MM.1S (cell line): Measurements from ENCODE around the gene EFL1.
A peak's percentile ranks its signal among the peaks of the same experiment; 100 is the strongest.
"Not testable (repeated sequence)": the region's sequence is repeated elsewhere in the genome, so short reads cannot be mapped to it uniquely, and the experiment has no call there.

ENCODE experiments used
- DNase-seq: peaks from one replicate; pipeline ENCODE4 v3.0.0-alpha.2; 2015
- H2AFZ ChIP-seq: fragments of 300-600 bp; sonication (generic); 2 replicates; pipeline ENCODE4 v1.6.0; 2016; ENCODE audit warnings: antibody characterized with exemption, low read length
- H3F3A ChIP-seq: fragments of 300-600 bp; sonication (generic); 2 replicates; pipeline ENCODE4 v1.6.1; 2016; ENCODE audit warnings: mild to moderate bottlenecking, antibody characterized with exemption, low read length, moderate library complexity, mixed read lengths; ENCODE audit not compliant: insufficient read depth
- H3K27ac ChIP-seq: fragments of 300-600 bp; sonication (generic); 2 replicates; pipeline ENCODE4 v1.5.1; 2016; ENCODE audit warnings: mild to moderate bottlenecking, low read length
- H3K27me3 ChIP-seq: fragments of 300-600 bp; sonication (generic); replicated peaks from 2 replicates; pipeline ENCODE4 v1.6.0; 2016; ENCODE audit warnings: low read length; ENCODE audit not compliant: insufficient read depth
- H3K36me3 ChIP-seq: fragments of 300-600 bp; sonication (generic); replicated peaks from 2 replicates; pipeline ENCODE4 v1.6.1; 2016; ENCODE audit warnings: mild to moderate bottlenecking, low read length, mixed read lengths; ENCODE audit not compliant: insufficient read depth
- H3K4me1 ChIP-seq: fragments of 300-600 bp; sonication (generic); 2 replicates; pipeline ENCODE4 v1.6.1; 2016; ENCODE audit warnings: low read length, mixed read lengths
- H3K4me2 ChIP-seq: fragments of 300-600 bp; sonication (generic); 2 replicates; pipeline ENCODE4 v1.6.0; 2016; ENCODE audit warnings: low read depth, low read length
- H3K4me3 ChIP-seq: fragments of 300-600 bp; sonication (generic); 2 replicates; pipeline ENCODE4 v1.5.1; 2016; ENCODE audit warnings: low read length, mixed read lengths
- H3K79me2 ChIP-seq: fragments of 300-600 bp; sonication (generic); 2 replicates; pipeline ENCODE4 v1.6.1; 2016; ENCODE audit warnings: mixed run types, low read length, mixed read lengths
- H3K9ac ChIP-seq: fragments of 300-600 bp; sonication (generic); 2 replicates; pipeline ENCODE4 v1.6.1; 2016; ENCODE audit warnings: low read length, mixed read lengths
- H3K9me2 ChIP-seq: fragments of 300-600 bp; sonication (generic); replicated peaks from 2 replicates; pipeline ENCODE4 v1.6.1; 2016; ENCODE audit warnings: mild to moderate bottlenecking, low read length, mixed read lengths; ENCODE audit not compliant: insufficient read depth
- H3K9me3 ChIP-seq: fragments of 300-600 bp; sonication (generic); replicated peaks from 2 replicates; pipeline ENCODE4 v1.6.1; 2016; ENCODE audit warnings: mild to moderate bottlenecking, low read length, mixed read lengths; ENCODE audit not compliant: insufficient read depth
- H4K20me1 ChIP-seq: fragments of 300-600 bp; sonication (generic); 2 replicates; pipeline ENCODE4 v1.6.1; 2016; ENCODE audit warnings: mild to moderate bottlenecking, low read length, moderate library complexity, mixed read lengths; ENCODE audit not compliant: insufficient read depth
- CTCF ChIP-seq: fragments of 300-600 bp; sonication (generic); IDR thresholded peaks from 2 replicates; pipeline ENCODE4 v1.5.1; 2016; ENCODE audit warnings: antibody characterized with exemption, low read length, mixed read lengths
- EZH2 ChIP-seq: fragments of 300-600 bp; sonication (generic); optimal IDR thresholded peaks from 2 replicates; pipeline ENCODE3; 2017; ENCODE audit warnings: low read depth, mild to moderate bottlenecking, antibody characterized with exemption, low read length, mixed read lengths
- EZH2phosphoT487 ChIP-seq: fragments of 300-600 bp; sonication (generic); IDR thresholded peaks from 2 replicates; pipeline ENCODE4 v1.6.1; 2018; ENCODE audit warnings: antibody characterized with exemption, low read length

The EFL1 gene

DNA sequence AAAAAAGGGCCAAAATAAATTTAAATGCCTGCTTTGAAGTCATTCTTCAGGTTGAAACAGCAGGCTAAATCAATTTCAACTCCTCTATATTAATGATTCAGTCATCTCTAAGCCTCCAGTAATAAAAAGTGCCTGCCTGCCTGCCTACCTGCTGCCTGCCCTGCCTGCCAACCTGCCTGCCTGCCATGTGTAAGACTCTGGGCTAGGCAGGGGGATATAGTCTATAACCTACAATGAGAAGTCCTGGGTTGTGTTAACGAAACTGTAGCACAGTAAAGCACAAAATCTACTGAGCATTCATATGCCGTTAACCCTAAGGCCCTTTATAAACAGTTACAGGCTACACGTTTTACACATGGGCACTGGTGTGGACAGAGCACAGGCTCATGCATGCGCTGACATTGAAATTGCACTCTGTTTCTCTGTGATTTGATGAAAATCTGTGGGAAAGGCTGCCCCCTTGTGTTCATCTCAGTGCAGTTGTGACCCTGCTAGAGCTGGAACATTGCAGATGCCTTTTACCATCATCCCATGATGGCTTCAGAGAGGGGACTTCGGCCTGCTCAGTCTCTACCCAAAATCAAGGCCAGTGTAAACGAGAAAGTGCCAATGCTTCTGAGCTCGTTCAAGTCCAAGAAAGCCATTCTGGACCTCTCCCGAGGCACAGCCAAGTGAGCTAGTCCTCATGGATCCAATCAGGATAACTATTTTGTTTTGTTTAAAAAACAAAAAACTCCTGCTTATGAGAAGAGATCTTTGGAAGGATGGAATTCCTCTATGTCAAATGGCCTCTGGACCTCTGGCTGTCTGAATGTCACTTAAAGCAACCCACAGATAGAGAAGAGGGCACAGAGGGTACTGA, 64.6 kb downstream of the EFL1 start:
- H3K9me2 ChIP-seq, result no peaks in the 10 kb centered on the region
- H3K4me1 ChIP-seq, result no peaks in the 10 kb centered on the region
- H3K4me2 ChIP-seq, result no peak overlapping the region
- H3K9ac ChIP-seq, result no peak overlapping the region
- H2AFZ ChIP-seq, result no peak overlapping the region
- no peaks in the 10 kb centered on the region for H4K20me1 ChIP-seq
- H3K79me2 ChIP-seq, result no peaks in the 10 kb centered on the region
- no peak overlapping the region for H3K4me3 ChIP-seq
- peak; percentile 55 for DNase-seq
- H3K36me3 ChIP-seq, result no peaks in the 10 kb centered on the region
- no peaks in the 10 kb centered on the region for H3F3A ChIP-seq
- TF ChIP-seq EZH2 (no peak), CTCF (peak; percentile 77)
- H3K27ac ChIP-seq, result no peak overlapping the region
- H3K27me3 ChIP-seq, result no peaks in the 10 kb centered on the region
- no peaks in the 10 kb centered on the region for H3K9me3 ChIP-seq

GRCh38 chr15:82196353-82196752, 66.2 kb downstream of the EFL1 start:
- Histone ChIP-seq H2AFZ (no peak overlapping the region), H4K20me1 (no peaks in the 10 kb centered on the region), H3K27me3 (no peaks in the 10 kb centered on the region), H3K27ac (no peak overlapping the region), H3K9ac (no peak overlapping the region), H3K4me3 (no peak overlapping the region), H3K4me1 (no peaks in the 10 kb centered on the region), H3K9me2 (no peaks in the 10 kb centered on the region), H3K4me2 (no peak overlapping the region), H3F3A (no peaks in the 10 kb centered on the region), H3K36me3 (no peaks in the 10 kb centered on the region), H3K9me3 (no peaks in the 10 kb centered on the region), H3K79me2 (no peaks in the 10 kb centered on the region)
- TF ChIP-seq CTCF (no peak), EZH2 (no peak), EZH2phosphoT487 (no peak)
- no peak for DNase-seq

DNA sequence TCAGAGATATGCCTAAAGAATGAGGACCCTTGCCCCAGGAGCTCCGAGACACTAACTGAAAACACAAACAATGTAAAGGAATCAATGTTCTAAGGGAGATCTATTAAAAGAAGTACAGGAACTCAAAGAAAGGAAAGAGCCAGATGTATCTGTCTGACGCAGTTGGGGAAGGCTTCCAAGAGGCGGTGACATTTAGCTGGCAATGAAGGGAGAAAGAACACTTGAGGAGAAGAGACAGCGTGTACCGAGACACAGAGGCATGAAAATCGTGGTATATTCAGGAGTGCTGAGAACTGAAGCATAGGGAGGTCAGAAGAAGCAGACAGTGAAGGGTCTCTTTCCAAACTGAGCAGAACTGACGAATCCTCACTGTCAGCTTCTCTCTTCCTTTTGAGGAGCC, 66.7 kb downstream of the EFL1 start:
- not testable (repeated sequence) for H3K4me1 ChIP-seq, H3K4me2 ChIP-seq, H3K9me2 ChIP-seq, H3K27ac ChIP-seq, H3K79me2 ChIP-seq, H3K36me3 ChIP-seq, H3F3A ChIP-seq, DNase-seq, H3K4me3 ChIP-seq, H3K27me3 ChIP-seq, H4K20me1 ChIP-seq, H3K9me3 ChIP-seq, H3K9ac ChIP-seq, H2AFZ ChIP-seq

GRCh38 chr15:82194488-82194887, 68.0 kb downstream of the EFL1 start:
- H3K27me3 ChIP-seq, DNase-seq, H3K9me3 ChIP-seq, H3K4me1 ChIP-seq, H3K27ac ChIP-seq, H3K36me3 ChIP-seq, H2AFZ ChIP-seq, H3F3A ChIP-seq, H3K9me2 ChIP-seq, H4K20me1 ChIP-seq, H3K79me2 ChIP-seq, H3K9ac ChIP-seq, H3K4me3 ChIP-seq, H3K4me2 ChIP-seq: not testable (repeated sequence)

- H2AFZ ChIP-seq, H3K4me1 ChIP-seq, H3K9me2 ChIP-seq, H3F3A ChIP-seq, H3K27ac ChIP-seq, H3K4me2 ChIP-seq, H3K27me3 ChIP-seq, H3K4me3 ChIP-seq, H4K20me1 ChIP-seq, H3K9me3 ChIP-seq, DNase-seq, H3K36me3 ChIP-seq, H3K9ac ChIP-seq, H3K79me2 ChIP-seq: not testable (repeated sequence)
These were observed 69.1 kb downstream of the EFL1 start for GRCh38 chr15:82193435-82193834.

- not testable (repeated sequence) for H3K36me3 ChIP-seq, H3K9ac ChIP-seq, H3K4me1 ChIP-seq, H3K4me3 ChIP-seq, H4K20me1 ChIP-seq, H3K27ac ChIP-seq, H3K27me3 ChIP-seq, H3K4me2 ChIP-seq, H3F3A ChIP-seq, H3K9me3 ChIP-seq, H3K9me2 ChIP-seq, H3K79me2 ChIP-seq, DNase-seq, H2AFZ ChIP-seq
These were observed 70.1 kb downstream of the EFL1 start for GRCh38 chr15:82192394-82192793.
